Uterus (tissue), 4 donors: ENCODE measurements around the gene TSHZ2. TPM values are rescaled to one million over a fixed set of nuclear protein-coding genes. Genes with fewer than 3 reads are reported as not detected.

Source experiments
- DNase-seq, 2 donors: peaks; one replicate each; pipeline ENCODE4 v3.0.0-alpha.2; 2019 to 2020
- H3K27ac ChIP-seq, 2 donors: fragments of 200-600 bp; sonication (generic); 1 replicate in 1 of 2; 2 replicates in 1 of 2; pipeline ENCODE4 v1.5.1; 2016 to 2018
- H3K27me3 ChIP-seq, 2 donors: fragments of 200-600 bp; sonication (generic); one replicate each; pipeline ENCODE4 v1.5.1; 2018 to 2019; ENCODE audit warnings: control low read depth in 1 of 2
- H3K36me3 ChIP-seq, 2 donors: fragments of 200-600 bp; sonication (generic); one replicate each; pipeline ENCODE4 v1.5.1; 2019; ENCODE audit warnings: control low read depth in 1 of 2
- H3K4me1 ChIP-seq, 2 donors: fragments of 200-600 bp; sonication (generic); one replicate each; pipeline ENCODE4 v1.5.1; 2018 to 2019; ENCODE audit warnings: control low read depth in 1 of 2
- H3K4me3 ChIP-seq, 2 donors: fragments of 200-600 bp; sonication (generic); 1 replicate in 1 of 2; 2 replicates in 1 of 2; pipeline ENCODE4 v1.5.1; 2018 to 2019; ENCODE audit warnings: mild to moderate bottlenecking in 1 of 2
- H3K9me3 ChIP-seq, 2 donors: fragments of 200-600 bp; sonication (generic); one replicate each; pipeline ENCODE4 v1.5.1; 2019; ENCODE audit warnings: control low read depth in 1 of 2
- CTCF ChIP-seq, 4 experiments: fragments of 200-600 bp in 2 of 4; fragments of 450-650 bp in 2 of 4; sonication (generic) in 2 of 4; IDR thresholded peaks; one replicate each; pipeline ENCODE4 v1.5.1; 2016 to 2019; ENCODE audit warnings: antibody characterized with exemption in 4 of 4, mild to moderate bottlenecking in 2 of 4, moderate library complexity in 1 of 4
- POLR2A ChIP-seq, 2 donors: fragments of 450-650 bp; IDR thresholded peaks; one replicate each; pipeline ENCODE4 v1.6.1; 2016; ENCODE audit warnings: antibody characterized with exemption in 2 of 2, mild to moderate bottlenecking in 1 of 2, moderate library complexity in 1 of 2
- intact Hi-C: fragments of 100-400 bp; cut with DNase I; formaldehyde crosslinking; loops from one replicate; pipeline ENCODE4 v1.15.1; 2023; ENCODE audit warnings: low total_unique reads
- total RNA-seq, 4 donors: library from RNA; depleted of rRNA in 3 of 4; stranded (reverse); fragments of >200 nt in 3 of 4; gene quantifications; one replicate each; pipeline versions ENCODE4 v1.1.0 to v1.2.4, GENCODE V29; 2014 to 2023
- donor health status: DM: yes; HTN: yes; CAD: no.

TSHZ2 gene
- total RNA-seq, 4 donors from 2014 or later = 22.0 to 50.1 (median 33.1) TPM

GRCh38 chr20:52926505-52926904, 45.7 kb upstream of the TSHZ2 start:
- TF ChIP-seq CTCF (IDR thresholded peaks at IDR 0.05) (no peak), POLR2A (IDR thresholded peaks at IDR 0.05) (no peak)
- no peaks in the 10 kb centered on the region for H3K4me1 ChIP-seq
- DNase-seq = no peak
- H3K4me3 ChIP-seq = no peak overlapping the region
- intact Hi-C loops = no loop called here
- no peaks in the 10 kb centered on the region for H3K27me3 ChIP-seq
- no peak overlapping the region for H3K27ac ChIP-seq
- no peaks in the 10 kb centered on the region for H3K9me3 ChIP-seq
- H3K36me3 ChIP-seq = no peaks in the 10 kb centered on the region

GRCh38 chr20:52933867-52934266, 38.3 kb upstream of the TSHZ2 start:
- Histone ChIP-seq H3K27ac (no peak overlapping the region), H3K27me3 (no peaks in the 10 kb centered on the region), H3K4me1 (no peaks in the 10 kb centered on the region), H3K4me3 (no peak overlapping the region), H3K9me3 (no peaks in the 10 kb centered on the region), H3K36me3 (no peaks in the 10 kb centered on the region)
- no peak for DNase-seq
- intact Hi-C loops = no loop called here
- no peak for TF ChIP-seq POLR2A (IDR thresholded peaks at IDR 0.05)
- TF ChIP-seq CTCF (IDR thresholded peaks at IDR 0.05) = no peak

- Histone ChIP-seq H3K9me3 (no peaks in the 10 kb centered on the region), H3K4me1 (no peaks in the 10 kb centered on the region), H3K27me3 (no peaks in the 10 kb centered on the region), H3K36me3 (no peaks in the 10 kb centered on the region), H3K4me3 (no peak overlapping the region), H3K27ac (no peak overlapping the region)
- TF ChIP-seq CTCF (IDR thresholded peaks at IDR 0.05) = no peak
- no peak for TF ChIP-seq POLR2A (IDR thresholded peaks at IDR 0.05)
- intact Hi-C loops = no loop called here
- DNase-seq = no peak
Measured at GRCh38 chr20:52936351-52937340, 35.5 kb upstream of the TSHZ2 start.

GRCh38 chr20:52937591-52938100, 34.5 kb upstream of the TSHZ2 start:
- Histone ChIP-seq H3K27me3 (no peaks in the 10 kb centered on the region), H3K27ac (no peak overlapping the region), H3K4me3 (no peak overlapping the region), H3K9me3 (no peaks in the 10 kb centered on the region), H3K36me3 (no peaks in the 10 kb centered on the region), H3K4me1 (no peaks in the 10 kb centered on the region)
- TF ChIP-seq CTCF (IDR thresholded peaks at IDR 0.05) (no peak), POLR2A (IDR thresholded peaks at IDR 0.05) (no peak)
- DNase-seq = no peak
- intact Hi-C loops = no loop called here

GRCh38 chr20:52939141-52939540, 33.0 kb upstream of the TSHZ2 start:
- no peak for DNase-seq
- Histone ChIP-seq H3K27me3 (no peaks in the 10 kb centered on the region), H3K4me1 (no peaks in the 10 kb centered on the region), H3K36me3 (no peaks in the 10 kb centered on the region), H3K27ac (no peak overlapping the region), H3K4me3 (no peak overlapping the region), H3K9me3 (no peaks in the 10 kb centered on the region)
- intact Hi-C loops = no loop called here
- no peak for TF ChIP-seq CTCF (IDR thresholded peaks at IDR 0.05)
